Retinal pigment epithelial cell (primary cell): ENCODE measurements around the gene HIC2.

Experiments used
- DNase-seq: peaks from one replicate; pipeline ENCODE4 v3.0.0-alpha.2; 2010; ENCODE audit warnings: low read depth
- H3K4me3 ChIP-seq: 2 replicates; pipeline ENCODE4 v1.5.1; 2011; ENCODE audit warnings: mild to moderate bottlenecking, low read length, control low read depth, moderate library complexity
- TF ChIP-seq, protein P1 (sequence below): conservative IDR thresholded peaks from 2 replicates; pipeline ENCODE4 v1.5.1; 2011; ENCODE audit warnings: low read depth, low read length, control low read depth, inconsistent platforms

The HIC2 gene

DNA sequence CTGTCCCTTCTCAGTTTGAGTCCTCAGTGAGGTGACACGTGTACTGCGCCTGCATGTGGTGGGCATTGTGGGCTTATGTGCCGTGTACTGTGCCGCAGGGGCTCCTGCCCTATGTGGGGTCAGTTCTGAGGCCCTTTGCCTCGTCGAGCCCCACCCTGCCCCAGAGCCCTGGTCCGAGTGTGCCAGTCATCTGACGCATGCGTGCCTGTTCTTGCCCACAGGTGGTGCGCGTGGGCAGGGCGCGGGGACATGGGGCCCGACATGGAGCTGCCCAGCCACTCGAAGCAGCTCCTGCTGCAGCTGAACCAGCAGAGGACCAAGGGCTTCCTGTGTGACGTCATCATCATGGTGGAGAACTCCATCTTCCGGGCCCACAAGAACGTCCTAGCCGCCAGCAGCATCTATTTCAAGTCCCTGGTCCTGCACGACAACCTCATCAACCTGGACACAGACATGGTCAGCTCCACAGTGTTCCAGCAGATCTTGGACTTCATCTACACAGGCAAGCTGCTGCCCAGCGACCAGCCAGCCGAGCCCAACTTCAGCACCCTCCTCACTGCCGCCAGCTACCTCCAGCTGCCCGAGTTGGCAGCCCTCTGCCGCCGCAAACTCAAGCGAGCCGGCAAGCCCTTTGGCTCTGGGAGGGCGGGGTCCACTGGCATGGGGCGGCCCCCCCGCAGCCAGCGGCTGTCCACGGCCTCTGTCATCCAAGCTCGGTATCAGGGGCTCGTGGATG, 27.7 kb downstream of the HIC2 start:
- no peak overlapping the region for H3K4me3 ChIP-seq
- TF ChIP-seq, protein P1, sequence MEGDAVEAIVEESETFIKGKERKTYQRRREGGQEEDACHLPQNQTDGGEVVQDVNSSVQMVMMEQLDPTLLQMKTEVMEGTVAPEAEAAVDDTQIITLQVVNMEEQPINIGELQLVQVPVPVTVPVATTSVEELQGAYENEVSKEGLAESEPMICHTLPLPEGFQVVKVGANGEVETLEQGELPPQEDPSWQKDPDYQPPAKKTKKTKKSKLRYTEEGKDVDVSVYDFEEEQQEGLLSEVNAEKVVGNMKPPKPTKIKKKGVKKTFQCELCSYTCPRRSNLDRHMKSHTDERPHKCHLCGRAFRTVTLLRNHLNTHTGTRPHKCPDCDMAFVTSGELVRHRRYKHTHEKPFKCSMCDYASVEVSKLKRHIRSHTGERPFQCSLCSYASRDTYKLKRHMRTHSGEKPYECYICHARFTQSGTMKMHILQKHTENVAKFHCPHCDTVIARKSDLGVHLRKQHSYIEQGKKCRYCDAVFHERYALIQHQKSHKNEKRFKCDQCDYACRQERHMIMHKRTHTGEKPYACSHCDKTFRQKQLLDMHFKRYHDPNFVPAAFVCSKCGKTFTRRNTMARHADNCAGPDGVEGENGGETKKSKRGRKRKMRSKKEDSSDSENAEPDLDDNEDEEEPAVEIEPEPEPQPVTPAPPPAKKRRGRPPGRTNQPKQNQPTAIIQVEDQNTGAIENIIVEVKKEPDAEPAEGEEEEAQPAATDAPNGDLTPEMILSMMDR = no peak
- no peak for DNase-seq

DNA sequence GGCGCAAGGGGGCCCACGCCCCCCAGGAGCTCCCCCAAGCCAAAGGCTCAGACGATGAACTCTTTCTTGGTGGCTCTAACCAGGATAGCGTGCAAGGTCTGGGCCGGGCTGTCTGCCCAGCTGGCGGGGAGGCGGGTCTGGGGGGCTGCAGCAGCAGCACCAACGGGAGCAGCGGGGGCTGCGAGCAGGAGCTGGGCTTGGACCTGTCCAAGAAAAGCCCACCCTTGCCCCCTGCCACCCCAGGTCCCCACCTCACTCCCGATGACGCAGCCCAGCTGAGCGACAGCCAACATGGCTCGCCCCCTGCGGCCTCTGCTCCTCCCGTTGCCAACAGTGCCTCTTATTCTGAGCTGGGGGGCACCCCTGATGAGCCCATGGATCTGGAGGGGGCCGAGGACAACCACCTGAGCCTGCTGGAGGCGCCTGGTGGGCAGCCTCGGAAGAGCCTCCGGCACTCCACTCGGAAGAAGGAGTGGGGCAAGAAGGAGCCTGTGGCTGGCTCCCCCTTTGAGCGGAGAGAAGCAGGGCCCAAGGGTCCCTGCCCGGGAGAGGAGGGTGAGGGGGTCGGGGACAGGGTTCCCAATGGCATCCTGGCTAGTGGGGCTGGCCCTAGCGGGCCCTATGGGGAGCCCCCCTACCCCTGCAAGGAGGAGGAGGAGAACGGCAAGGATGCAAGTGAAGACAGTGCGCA, 28.4 kb downstream of the HIC2 start:
- TF ChIP-seq, protein P1 = no peak
- no peak overlapping the region for H3K4me3 ChIP-seq
- no peak for DNase-seq

DNA sequence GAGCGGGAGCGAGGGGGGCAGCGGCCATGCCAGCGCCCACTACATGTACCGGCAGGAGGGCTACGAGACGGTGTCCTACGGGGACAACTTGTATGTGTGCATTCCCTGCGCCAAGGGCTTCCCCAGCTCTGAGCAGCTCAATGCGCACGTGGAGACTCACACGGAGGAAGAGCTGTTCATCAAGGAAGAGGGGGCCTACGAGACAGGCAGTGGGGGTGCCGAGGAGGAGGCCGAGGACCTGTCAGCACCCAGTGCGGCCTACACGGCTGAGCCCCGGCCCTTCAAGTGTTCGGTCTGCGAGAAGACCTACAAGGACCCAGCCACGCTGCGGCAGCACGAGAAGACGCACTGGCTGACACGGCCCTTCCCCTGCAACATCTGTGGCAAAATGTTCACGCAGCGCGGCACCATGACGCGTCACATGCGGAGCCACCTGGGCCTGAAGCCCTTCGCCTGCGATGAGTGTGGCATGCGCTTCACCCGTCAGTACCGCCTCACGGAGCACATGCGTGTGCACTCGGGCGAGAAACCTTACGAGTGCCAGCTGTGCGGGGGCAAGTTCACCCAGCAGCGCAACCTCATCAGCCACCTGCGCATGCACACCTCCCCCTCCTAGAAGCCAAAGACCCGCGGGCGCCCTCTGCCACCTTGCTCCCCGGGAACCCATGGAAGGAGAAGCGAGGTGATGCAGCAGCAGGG, 29.1 kb downstream of the HIC2 start:
- DNase-seq = no peak
- TF ChIP-seq, protein P1 = no peak
- H3K4me3 ChIP-seq = no peak overlapping the region

DNA sequence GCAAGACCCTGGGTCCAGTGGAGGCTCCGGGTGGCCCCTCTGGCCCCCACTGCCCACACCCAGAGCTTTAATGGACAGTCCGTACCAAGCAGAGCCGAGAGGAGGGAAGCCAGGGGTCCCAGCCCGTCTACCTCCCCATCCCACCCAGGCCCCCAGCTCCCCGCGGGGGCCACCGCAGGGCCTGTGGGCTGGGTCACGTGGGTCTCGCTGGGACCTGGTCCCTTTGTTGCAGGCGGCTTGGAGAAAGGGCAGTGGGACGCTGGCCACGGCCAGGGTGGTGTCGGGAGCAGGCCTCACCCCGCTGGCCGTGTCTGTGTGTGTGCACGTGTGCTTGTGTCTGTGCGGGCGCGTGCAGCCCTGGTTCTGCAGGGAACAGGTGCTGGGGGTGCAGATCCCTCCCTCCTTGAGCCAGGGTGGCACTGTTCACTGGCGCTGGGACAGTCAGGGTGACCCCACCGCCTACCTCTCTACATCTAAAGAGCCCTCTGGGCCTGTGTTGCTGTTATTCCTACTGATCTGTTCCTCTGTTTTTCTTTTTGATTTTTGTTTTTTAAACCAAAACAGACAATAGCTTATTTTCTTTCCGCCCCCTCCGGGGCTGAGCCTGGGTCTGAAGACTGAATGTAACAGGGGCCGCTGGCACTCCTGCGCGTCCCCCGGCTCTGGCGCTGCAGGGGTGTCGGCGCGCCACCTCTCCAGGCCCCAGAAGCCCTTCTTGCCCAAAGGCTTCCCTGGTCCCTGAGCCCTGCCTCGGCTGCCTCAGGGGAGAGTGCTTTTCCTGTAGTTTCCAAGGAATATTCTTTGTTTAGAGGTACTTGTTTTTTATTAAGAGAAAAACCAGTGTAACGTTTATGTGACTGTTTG, 29.9 kb downstream of the HIC2 start:
- no peak for DNase-seq
- TF ChIP-seq, protein P1 = no peak
- no peak overlapping the region for H3K4me3 ChIP-seq

DNA sequence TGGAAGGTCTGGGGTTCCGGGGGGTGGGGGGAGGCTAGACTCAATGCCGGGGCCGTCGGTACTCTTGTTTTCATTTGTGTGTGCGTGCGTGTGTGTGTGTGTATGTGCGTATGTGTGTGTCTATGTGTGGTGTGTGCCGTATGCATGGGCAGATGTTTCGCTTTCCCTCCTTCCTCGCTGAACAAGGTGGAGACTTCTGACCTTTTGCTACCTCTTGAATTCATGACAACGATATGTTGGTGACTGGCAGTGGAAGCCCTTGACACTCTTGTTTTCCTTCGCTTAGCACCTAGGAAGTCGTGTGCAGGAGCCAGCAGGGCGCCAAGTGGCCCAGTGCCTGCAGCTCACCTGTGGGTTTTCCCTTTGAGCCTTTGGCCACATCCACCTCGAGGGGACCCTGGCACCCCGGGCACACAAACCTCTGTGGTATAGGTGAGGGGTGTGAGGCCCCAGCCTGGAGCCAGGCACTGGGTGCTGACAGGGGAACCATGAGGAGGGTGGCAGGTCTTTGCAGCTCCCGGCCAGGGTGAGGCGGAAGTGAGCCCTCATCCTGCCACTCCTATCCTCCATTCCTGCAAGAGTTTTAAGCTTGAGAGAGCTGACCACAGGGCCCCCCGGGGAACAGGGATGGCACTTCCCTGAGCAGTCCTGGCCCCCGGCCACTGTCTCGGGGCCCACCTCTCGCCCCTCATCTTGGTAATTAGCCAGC, 30.7 kb downstream of the HIC2 start:
- H3K4me3 ChIP-seq = no peak overlapping the region
- no peak for DNase-seq
- TF ChIP-seq, protein P1 = peak; percentile 20
